HG03575 (cell line): ENCODE measurements around the gene ZNF316.

Experiments used
- ATAC-seq: cut with Tn5 transposase; IDR thresholded peaks from one replicate; pipeline ENCODE4 v1.9.1; 2021; ENCODE audit not compliant: unreplicated experiment, insufficient number of reproducible peaks, low FRiP score; ENCODE audit errors: extremely low read depth

The ZNF316 gene

DNA sequence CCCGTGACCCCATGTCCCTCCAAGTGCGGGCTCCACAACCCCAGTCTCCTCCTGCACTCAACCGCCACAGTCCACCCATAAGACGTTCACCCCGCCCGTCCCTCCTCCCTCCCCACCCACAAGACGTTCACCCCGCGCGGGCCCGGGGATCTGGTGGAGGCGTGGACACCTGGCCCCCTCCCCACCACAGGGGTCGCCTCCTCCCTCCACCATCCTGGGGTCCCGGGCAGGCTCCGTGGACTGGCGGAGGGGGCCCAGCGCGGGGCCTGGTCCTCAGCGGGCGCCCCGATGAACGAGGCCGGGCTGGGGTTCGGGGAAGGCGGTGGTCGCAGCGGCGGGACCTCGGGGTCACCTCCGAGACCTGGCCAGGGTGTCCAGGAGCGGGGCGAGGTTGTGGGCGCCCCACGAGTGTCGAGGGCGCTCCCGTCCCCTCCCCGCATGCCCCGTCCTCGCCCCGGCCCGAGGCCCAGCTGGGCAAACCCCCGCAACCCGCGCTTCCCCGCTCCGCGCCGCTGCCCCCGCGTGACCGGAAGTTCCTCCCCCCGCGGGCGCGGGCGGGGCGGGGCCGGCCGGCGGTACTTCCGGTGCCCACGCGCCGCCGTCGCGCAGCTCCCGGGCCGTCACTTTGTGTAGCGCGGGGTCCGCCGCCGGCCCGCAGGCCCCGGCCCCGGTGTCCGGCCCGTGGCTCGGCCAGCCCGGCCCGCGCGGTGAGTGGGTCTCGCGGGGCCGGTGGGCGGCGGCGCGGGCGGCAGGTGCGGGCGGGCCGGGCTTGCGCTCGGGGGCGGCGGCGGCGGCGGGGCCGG is at the start of gene ZNF316:
Gene ZNF316, plus strand, starts transcription at position 578 of the 803 bp plus-strand sequence. CDS start 5,092 bp downstream, outside the sequence.
- no peak for ATAC-seq

DNA sequence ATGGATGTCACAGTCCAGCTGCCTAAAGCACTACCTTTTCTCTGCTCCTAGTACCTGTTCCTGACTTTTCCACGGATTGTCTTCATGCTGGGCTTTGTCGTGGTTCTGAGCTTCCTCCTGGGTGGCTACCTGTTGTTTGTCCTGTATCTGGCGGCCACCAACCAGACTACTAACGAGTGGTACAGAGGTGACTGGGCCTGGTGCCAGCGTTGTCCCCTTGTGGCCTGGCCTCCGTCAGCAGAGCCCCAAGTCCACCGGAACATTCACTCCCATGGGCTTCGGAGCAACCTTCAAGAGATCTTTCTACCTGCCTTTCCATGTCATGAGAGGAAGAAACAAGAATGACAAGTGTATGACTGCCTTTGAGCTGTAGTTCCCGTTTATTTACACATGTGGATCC is 48.6 kb upstream of the ZNF316 start:
- ATAC-seq: no peak

DNA sequence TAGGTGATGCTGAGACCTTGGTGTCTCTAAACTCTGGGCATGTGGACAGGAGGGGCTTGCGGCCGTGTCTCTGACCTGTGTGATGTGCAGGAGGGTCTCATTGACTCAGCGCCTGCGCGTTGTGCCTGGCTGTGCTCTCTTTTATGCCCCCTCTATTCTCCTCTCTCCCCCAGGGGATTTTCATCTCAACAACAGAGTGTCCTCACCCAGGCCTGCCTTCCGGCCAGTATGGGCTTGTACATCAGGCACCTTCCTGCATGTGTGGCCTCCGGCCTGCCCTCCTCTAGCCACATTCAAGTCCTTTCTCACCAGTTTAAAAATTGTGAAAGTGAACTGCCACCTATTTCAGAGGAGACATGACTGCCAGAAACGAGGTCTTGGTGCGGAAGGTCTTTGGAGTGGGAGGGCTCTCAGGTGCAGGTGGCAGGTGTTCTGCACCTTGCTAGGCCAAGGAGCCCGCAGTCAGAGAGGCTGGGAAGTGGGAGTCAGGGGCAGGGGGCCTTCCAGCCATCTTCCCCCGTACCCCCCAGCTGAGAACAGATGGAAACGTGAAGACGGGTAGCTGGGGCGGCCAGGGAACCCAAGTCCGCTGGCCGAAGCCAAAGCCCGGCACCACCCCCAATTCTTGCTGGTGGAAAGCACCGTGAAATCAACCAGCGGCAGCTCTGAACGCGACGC is 47.8 kb upstream of the ZNF316 start:
- no peak for ATAC-seq

DNA sequence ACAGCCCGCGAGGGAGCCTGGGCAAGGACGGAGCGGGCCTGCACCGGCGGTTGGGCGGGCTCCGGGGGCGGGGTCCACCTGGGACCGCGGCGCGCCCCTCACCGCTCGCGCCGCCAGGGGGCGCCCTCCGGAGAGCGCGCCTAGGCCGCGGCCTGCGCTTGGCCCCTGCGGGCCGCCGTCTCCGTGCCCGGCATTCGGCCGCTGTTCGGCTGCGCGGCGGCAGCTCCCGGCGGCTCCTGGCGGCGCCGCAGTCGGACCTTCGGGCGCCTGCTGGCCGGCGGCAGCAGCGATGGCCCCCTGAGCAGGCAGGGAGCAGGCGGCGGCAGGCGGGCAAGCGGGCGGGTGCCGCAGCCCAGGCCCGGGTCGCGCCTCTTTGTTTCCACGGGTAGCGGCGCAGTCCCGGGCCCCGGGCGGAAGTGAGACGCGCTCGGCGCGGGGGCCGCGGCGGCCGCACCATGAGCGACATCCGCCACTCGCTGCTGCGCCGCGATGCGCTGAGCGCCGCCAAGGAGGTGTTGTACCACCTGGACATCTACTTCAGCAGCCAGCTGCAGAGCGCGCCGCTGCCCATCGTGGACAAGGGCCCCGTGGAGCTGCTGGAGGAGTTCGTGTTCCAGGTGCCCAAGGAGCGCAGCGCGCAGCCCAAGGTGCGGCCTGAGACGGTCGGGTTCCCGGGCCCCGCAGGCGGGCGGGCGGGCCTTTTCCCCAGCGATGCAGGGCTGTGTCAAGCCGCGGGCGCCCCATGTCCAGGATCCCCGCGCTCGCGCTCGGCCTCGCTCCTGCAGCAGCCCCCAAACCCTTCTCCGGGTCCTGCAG is 47.1 kb upstream of the ZNF316 start, which contains the start of gene INTS15:
Gene INTS15, plus strand, starts transcription at position 193 of the 816 bp plus-strand sequence. Its CDS starts 263 bp downstream, at position 456.
- ATAC-seq: peak; percentile 37

DNA sequence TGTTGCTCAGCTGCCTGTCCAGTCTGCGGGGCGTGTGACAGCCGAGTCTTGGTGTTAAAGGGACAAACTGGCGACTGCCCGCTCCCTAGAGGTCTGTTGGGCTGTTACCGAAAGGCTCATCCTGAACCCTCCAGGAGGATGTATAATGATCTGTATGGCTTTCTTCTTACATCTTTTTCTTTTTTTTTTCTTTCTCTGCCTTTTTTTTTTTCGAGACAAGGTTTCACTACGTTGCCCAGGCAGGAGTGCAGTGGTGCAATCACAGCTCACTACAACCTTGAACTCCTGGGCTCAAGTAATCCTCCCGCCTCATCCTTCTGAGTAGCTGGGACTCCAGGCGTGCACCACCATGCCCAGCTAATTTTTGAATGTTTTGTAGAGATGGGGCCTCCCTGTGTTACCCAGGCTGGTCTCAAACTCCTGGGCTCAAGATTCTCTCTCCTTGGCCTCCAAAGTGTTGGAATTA is 46.4 kb upstream of the ZNF316 start:
- no peak for ATAC-seq

DNA sequence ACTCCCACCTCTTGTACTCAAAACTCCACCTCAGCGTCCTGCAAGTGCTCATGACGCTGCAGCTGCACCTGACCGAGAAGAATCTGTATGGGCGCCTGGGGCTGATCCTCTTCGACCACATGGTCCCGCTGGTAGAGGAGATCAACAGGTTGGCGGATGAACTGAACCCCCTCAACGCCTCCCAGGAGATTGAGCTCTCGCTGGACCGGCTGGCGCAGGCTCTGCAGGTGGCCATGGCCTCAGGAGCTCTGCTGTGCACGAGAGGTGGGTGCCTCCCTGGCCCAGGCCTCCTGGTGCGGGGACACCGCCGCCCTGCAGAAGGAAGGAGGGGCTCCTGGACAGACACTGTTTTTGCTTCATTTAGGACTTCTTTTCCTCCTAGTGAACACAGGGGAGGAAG is 37.0 kb upstream of the ZNF316 start:
- ATAC-seq: no peak

DNA sequence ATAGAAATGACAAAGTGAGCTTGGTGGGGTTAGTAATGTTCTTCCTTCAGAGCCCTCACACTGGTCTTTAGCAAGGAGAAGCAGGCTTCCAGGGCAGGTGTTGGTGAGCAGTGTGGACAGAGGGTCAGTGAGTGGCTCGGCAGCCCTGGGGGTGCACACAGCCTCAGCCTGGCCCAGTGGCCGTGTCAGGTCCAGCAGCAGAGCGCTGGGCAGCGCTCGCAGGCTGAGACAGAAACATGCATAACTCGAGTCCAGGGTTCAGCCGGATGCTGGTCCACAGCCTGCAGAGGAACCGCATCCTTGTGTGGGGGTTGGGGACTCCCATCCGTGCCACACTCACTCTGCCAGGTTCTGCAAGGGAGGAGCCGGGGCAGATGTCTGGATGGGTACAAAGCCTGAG is 32.7 kb upstream of the ZNF316 start:
- ATAC-seq: no peak

DNA sequence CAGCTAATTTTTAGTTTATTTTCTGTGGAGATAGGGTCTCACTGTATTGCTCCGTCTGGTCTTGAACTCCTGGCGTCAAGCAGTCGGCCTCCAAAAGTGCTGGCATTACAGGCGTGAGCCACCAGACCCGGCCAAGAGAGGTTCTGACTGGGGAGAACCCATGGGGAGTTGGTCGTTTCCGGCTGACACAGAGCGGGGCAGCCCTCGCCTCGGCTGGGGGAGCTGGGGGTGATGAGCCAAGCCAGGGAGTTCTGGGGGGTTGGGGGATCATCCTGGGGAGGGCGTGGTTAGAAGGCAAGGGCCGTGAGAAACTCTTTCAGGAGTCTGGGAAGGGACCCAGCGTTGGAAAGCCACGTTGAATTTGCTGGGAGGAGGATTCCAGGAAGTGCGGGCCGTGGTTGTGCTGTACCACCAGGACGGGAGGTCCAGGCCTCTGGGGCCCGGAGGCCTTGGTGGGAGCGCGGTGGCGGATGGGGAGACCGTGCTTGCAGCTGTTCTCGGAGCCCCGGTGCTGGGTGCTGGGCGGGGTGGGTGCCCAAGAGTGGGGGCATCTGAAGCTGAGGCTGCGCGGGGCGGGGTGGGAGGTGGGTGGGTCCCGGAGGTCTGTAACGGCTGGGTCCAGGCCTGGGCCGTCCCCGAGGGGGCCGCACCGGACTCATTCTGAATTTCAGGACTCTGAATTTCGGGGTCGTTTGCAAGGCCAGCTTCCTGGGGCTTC is 30.1 kb upstream of the ZNF316 start:
- ATAC-seq: no peak

DNA sequence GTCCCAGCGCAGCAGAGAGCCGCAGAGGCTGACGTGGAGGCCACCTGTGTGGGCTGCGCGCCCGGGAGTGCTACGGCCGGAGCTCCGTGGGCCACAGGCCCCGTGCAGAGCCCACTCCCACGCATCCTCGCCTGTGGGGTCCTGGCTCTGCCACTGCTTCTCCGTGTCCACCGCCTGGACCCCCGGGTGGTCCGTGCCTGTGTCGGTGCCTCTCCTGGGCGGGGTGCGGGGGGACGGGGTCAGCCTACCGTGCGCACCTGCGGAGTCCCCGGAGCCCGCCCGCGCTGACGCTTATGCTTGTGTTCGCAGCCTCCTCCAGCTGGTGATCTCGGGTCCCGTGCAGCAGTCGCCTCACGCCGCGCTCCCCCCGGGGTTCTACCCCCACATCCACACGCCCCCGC is 29.5 kb upstream of the ZNF316 start:
- no peak for ATAC-seq

DNA sequence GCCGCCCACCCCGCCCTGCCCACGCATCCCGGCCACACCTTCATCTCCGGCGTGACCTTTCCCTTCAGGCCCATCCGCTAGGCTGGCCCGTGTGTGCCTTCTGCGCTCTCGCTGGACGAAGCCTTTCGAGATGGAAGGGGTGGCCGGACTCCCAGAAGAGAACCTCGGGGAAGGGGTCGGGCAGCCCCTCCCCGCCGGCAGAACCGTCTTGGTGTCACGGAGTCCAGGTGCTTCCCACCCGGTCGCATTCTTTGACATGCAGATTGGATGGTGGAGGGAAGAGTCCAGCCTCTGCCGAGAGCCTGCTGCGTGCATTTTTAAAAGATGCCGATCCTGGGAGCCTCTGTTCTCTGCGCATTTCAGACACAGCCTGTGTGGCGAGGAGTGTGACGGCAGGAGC is 29.0 kb upstream of the ZNF316 start:
- ATAC-seq: no peak

DNA sequence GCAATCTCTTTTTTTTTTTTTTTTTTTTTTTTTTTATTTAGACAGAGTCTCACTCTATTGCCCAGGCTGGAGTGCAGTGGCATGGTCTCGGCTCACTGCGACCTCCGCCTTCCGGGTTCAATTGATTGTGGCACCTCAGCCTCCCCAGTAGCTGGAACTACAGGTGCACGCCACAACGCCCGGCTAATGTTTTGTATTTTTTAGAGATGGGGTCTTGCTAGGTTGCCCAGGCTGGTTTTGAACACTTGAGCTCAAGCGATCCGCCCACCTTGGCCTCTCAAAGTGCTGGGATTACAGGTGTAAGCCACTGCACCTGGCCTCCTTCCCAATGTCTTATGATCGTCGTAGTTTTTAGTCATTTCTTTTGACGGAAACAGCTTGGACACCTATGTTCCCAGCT is 28.3 kb upstream of the ZNF316 start:
- no peak for ATAC-seq

DNA sequence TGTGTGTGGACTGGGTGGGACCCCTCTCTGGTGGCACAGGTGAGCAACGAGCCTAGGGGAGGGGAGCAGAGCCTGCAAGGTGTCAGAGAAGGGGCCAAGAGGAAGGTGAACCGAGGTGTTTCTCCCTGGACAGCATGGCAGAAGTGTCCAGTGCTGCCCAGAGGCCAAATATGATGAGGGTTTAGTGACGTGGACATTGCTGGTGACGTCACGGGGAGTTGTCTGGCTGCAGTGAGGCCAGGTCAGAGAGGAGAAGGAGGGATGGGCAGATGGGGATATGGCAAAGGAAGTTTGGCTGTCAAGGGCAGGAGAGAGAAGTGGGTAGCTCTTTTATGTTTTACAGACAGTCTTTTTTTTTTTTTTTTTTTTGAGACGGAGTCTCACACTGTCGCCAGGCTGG is 24.3 kb upstream of the ZNF316 start:
- ATAC-seq: no peak

DNA sequence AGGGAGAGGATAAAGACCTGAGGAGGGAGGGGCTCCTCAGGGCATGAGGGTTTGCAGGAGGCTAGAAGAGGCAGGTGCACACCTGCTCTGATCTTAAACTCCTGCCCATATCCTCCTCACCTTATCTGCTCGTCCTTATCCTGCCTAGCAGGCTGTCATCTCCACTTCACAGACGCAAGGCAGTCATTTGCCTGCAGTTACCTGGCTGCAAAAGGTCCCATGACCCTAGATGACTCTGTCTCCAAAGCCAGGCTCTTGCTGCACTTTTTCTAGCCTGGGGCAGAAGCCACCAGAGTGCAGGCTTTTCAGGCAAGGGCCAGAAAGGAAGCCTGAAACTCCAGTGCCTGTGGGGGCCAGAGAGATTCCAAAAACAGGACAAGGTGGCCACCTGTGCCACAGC is 23.4 kb upstream of the ZNF316 start:
- ATAC-seq: no peak

DNA sequence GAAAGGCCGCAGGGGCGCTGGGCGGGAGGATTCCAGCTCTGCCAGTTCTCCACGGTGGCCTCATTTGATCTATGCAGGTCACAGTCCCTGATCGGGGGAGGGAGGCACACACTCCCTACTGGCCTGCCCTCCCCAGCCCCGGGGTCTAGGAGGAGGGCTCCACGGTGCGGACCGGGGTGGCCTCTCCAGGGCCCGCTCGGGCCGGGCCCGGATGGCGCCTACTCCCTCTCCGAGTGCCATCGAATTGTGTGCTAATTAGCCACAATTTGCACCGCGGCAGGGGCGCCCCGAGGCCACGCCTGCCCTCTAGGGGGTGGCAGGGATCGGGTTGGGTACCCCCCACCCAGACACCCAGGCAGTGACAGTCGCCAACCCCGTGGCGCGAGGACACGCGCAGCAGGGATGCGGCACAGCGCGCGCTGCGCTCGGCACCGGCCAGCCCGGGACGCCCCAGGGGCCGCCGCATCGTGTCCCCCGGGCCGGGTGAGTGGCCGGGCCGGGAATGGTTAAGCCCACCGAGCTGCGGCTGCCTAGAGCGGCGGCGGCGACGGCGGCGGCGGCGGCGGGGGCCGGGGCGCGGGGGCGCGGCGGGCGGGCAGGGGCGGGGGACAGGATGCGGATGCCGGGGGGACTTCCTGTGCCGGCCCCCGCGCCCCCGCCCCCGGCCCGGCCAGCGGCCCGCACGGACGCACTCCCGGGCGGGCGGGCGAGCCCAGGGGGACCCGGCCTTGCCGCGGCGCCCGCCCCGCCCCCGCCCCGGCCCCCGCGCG is 22.0 kb upstream of the ZNF316 start, which contains the start of gene ZNF853:
Gene ZNF853, plus strand, starts transcription at position 658 of the 770 bp plus-strand sequence. CDS start 565 bp downstream, outside the sequence.
- ATAC-seq: no peak

DNA sequence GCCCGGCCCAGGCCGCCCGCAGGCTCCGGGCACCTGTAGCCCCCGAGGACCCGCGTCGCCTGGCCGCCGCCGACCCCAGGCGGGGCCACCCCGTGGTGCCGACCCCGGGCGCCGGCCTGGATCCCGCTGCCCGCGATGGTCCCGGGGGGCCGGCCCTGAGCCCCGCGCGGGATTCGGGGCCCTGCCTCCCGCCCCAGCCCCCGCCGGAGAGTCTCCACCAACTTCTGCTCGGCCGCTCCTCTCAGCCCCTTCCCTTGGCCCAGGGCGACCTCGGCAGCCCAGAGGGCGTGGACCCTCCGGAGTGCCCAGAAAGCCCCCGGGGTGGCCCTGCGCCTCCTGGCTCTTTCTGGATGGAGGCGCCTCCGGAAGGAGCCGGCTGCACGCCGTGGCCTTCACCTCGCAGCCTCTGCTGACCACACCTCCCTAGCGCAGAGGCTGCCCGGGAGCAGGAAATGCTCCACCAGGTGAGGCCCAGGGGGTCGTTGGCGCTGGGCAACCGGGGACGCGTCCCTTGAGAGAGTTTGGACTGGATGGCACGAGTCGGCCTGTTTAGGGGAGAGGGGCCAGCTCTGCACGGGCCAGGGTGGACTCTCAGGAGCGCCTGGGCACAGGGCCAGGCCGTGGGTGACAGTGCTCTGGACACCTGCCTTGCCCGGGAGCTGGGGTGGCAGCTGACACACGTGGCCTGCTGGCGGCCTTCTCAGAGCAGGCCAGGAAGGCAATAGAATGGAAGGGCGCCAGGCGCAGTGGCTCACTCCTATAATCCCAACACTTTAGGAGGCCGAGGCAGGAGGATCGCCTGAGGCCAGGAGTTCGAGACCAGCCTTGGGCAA is 21.2 kb upstream of the ZNF316 start:
- no peak for ATAC-seq

DNA sequence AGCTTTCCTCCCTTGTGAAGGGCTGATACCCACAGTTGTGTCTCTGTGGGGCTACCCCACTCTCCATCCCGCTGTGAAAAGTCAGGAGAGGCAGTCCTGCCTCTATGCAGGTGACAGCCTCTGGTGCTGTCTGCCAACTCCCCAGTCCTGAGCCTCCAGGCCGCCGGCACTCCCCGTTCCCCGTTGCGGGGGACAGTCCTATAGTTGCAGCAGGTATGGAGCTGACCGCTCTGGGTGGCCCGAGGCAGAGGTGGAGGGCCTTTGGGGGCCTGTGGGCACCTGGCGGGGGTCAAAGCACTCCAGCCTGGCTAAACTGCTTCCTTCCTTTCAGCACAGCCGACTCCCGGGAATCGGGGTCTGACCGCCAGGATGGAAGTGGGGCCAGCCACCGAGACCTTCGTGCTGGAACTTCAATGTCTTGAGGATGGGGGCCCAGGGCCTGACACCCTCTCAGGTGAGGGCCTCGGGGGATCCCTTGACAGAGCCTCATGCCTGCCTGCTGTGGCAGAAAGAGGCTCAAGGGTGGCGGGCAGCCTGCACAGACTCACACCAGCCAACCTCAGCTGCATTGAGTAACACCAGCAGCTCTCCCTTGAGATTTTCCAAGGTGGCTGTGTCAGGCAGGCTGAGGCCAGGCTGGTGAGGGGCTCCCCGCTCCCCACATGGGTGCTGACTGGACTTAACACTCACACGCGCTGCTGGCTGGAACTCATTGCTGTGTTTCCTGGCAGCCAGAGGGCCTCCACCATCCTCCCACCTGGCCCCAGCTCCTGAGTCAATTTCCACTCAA is 20.1 kb upstream of the ZNF316 start:
- ATAC-seq: no peak

DNA sequence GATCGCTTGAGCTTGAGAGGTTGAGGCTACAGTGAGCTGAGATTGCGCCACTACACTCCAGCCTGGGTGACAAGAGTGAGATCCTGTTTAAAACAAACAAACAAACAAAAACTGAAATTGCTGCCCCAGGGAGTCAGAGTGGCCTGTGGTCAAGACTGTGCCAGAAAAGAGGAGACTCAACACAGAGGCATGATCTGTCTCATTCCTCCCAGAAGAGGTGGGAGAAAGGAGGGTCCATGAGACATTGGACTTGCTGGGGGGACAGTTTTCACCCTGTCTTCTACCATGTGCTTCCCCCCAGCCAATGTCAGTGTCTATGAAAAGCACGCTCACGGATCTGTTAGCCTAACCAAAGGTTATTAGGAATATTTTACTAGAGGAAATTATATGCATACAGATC is 18.5 kb upstream of the ZNF316 start:
- no peak for ATAC-seq
